ENCODE data around the gene AGPAT1.

AGPAT1 gene

DNA sequence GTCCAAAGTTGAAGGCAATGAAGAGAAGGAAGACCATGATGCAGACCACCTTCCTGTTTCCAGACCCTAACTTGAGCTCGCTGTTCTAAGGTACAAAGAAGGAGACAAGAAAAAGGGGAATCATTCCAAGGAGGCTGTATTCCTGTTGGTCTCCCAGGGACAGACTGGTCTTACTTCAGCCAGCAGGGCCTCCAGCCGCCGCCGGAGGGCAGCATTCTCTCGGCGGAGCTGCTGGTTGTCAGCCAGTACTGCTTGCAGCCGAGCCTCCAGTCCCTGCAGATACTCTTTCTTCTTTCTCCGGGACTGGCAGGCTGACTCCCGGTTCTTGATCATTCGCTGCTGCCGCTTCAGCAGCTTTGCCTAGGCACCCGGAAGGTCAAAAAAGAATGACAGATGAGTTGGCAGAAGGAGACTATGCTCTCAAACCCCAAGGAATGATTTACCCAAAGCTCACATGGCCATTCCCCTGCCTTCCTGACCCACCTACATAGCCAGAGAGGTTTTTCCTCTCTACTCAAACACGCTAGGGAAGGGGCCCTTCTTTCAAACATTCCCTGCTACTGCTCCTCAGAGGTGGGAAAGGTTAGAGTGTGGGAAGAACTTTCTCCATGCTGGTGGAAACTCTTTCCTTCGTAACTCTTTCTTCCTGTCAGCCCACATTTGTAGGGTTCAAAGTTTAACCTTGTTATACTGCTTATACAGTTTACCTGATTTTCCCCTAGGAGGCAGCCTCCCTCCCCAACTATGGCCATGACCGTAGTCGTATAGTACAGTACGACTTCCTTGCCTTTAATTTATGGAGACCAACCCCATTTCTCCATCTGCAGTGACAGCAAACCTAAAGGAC, 56.9 kb downstream of the AGPAT1 start:
- Mint-ChIP-seq H3K4me1 (ENCODE audit: low read depth) (peaks cover 16% of the 10 kb centered on the region), H3K9me3 (no peaks in the 10 kb centered on the region), H3K27ac (peak overlapping the region; percentile 50), H3K36me3 (ENCODE audit: low read depth) (peaks cover 87% of the 10 kb centered on the region), H3K4me3 (no peak overlapping the region), H3K27me3 (no peaks in the 10 kb centered on the region)
- peak; percentile 75 for DNase-seq

Measured in activated T-cell treated with anti-CD3 and anti-CD28 coated beads, Interleukin-2, amount 50 U/mL, for 24 hours (primary cell).